ENCODE results near the gene FERMT3.

- TF ChIP-seq CTCF (IDR thresholded peaks at IDR 0.05) (peak in 5 of 6 experiments; percentile 29 to 50 (median 36)), POLR2A (IDR thresholded peaks at IDR 0.05) (peak; percentile 65 to 67)
Observed at GRCh38 chr11:64252003-64252872, 45.7 kb downstream of the FERMT3 start.

All from Peyer's patch (tissue), 4 donors.